ENCODE data around the gene RBMXL3.
"Not testable (repeated sequence)": the region's sequence is repeated elsewhere in the genome, so short reads cannot be mapped to it uniquely, and the experiment has no call there.

Gene RBMXL3

GRCh38 chrX:115189110-115189509, at the start of gene RBMXL3:
RBMXL3 (plus strand) TSS chrX:115189410; CDS start chrX:115189442, 32 bp downstream.
- no peak for DNase-seq

DNA sequence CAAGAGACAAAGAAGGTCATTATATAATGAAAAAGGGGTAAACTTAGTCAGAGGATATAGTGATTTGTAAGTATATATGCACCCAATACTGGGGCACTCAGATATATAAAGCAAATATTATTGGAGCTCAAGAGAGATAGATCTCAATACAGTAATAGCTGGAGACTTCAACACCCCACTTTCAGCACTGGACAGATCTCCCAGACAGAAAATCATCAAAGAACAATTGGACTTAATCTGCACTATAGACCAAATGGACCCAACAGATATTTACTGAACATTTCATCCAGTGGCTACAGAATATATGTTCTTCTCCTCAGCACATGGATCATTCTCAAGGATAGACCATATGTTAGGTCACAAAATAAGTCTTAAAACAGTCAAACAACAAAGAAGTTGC, 47.2 kb upstream of the RBMXL3 start:
- DNase-seq, result no peak

GRCh38 chrX:115147220-115147619, 42.0 kb upstream of the RBMXL3 start:
- no peak for DNase-seq

GRCh38 chrX:115173181-115173580, 16.0 kb upstream of the RBMXL3 start:
- DNase-seq, result no peak

DNA sequence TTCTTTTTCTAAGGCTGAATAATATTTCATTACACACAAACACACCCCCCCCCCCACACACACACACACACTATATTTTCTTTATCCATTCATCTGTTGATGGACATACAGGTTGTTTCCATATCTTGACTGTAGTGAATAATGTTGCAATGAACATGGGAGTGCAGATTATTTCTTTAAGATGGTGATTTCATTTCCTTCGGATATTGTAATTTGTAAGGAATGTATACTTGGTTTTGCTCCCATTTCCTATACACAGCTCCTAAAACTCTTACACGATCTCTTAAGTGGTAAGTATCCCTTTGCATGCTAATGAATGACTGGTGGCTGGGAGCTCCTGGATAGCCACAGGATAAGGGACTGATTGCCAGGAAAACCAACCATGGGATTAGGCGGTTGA, 14.7 kb upstream of the RBMXL3 start:
- DNase-seq, result no peak

DNA sequence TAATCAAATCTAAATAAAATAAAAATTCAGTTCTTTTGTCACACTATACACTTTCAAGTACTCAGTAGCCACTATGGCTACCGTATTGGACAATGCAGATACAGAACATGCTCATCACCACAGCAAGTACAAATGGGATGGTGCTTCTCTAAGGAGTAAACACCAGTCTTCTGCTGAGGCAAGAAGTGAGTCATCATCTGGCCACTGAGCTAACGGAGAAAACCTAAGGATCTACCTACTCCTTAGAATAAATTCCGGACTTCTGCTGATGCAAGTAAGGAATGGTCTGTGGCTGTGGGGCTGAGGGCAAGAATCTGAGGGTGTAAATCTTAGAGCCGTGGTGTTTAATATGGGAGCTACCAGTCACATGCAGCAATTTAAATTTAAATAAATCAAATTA, 11.3 kb upstream of the RBMXL3 start:
- no peak for DNase-seq

GRCh38 chrX:115178473-115178872, 10.7 kb upstream of the RBMXL3 start:
- DNase-seq, result no peak

DNA sequence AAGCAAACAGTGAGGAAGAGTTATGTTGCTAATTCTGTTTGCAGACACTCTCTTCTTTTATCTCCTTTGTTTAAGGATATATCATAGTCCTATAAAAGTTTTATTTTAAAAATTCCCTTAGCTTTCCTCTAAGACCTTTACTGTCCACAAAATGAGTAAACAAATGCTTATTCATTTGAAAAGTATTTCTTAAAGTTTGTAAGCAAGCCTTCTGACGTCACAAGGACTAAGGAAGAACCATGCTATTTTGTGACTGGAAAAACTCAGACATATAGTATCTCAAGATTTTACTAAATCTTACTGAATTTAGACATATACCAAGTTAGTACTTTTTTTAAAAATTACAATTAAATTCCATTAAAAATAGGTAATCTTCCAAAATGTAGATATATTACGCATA, 5.2 kb upstream of the RBMXL3 start:
- no peak for DNase-seq

GRCh38 chrX:115189646-115190635, 731 bp downstream of the RBMXL3 start:
- no peak for DNase-seq

- DNase-seq, result no peak
Measured at GRCh38 chrX:115190636-115191489, 1.7 kb downstream of the RBMXL3 start.

DNA sequence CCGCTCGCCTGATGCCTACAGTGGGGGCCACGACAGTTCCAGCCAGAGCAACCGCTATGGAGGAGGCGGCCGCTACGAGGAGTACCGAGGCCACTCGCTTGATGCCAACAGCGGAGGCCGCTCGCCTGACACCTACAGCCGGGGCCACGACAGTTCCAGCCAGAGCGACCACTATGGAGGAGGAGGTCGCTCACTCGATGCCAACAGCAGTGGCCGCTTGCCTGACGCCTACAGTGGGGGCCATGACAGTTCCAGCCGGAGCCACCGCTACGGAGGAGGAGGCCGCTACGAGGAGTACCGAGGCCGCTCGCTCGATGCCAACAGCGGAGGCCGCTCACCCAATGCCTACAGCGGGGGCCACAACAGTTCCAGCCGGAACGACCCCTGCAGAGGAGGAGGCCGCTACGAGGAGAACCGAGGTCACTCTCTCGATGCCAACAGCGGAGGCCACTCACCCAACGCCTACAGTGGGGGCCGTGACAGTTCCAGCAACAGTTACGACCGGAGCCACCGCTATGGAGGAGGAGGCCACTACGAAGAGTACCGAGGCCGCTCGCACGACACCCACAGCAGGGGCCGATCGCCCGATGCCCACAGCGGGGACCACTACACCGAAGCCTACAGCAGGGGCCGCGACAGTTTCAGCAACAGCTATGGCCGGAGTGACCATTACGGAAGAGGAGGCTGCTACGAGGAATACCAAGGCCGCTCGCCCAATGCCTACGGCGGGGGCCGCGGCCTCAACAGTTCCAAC, 2.5 kb downstream of the RBMXL3 start:
- DNase-seq, result no peak

- no peak for DNase-seq
Measured at GRCh38 chrX:115192244-115192700, 3.1 kb downstream of the RBMXL3 start.

DNA sequence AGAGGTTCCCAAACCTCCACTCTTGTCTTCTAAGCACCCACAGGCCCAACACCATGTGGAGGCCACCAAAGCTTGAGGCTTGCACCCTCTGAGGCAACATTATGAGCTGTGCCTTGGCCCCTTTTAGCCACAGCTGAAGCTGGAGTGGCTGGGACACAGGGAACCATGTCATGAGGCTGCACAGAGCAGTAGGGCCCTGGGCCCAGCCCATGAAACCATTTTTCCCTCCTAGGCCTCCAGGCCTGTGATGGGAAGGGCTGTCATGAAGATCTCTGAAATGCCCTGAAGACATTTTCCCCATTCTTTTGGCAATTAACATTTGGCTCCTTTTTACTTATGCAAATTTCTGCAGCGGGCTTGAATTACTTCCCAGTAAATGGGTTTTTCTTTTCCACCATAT, 14.8 kb downstream of the RBMXL3 start:
- no peak for DNase-seq

GRCh38 chrX:115209547-115209946, 20.3 kb downstream of the RBMXL3 start:
- DNase-seq, result not testable (repeated sequence)

- no peak for DNase-seq
Measured at GRCh38 chrX:115214151-115214550, 24.9 kb downstream of the RBMXL3 start.

DNA sequence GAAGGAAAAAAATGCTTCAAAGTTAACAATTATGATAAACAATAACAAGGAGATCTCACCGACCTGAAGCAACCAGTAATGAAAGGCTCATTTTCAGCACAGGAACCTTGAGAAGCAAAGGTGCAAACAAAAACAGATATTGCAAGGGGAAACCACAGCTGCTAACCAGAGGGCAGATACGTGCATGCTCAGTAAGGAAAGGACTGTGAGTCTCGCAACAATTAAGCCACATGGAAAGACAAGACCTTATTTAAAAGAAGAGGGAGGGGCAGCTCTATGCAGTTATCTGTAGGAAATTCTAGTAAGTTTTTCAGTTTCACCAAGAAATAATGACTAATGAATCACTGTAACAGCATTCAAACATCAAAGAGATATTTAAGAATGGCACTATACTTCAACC, 25.4 kb downstream of the RBMXL3 start:
- no peak for DNase-seq

DNA sequence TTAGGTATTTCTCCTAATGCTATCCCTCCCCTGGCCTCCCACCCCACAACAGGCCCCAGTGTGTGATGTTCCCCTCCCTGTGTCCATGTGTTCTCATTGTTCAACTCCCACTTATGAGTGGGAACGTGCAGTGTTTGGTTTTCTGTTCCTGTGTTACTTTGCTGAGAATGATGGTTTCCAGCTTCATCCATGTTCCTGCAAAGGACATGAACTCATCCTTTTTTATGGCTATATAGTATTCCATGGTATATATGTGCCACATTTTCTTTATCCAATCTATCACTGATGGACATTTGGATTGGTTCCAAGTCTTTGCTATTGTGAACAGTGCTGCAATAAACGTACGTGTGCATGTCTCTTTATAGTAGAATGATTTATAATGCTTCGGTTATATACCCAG, 28.1 kb downstream of the RBMXL3 start:
- not testable (repeated sequence) for DNase-seq

GRCh38 chrX:115226929-115227328, 37.7 kb downstream of the RBMXL3 start:
- DNase-seq, result no peak

- no peak for DNase-seq
Measured at GRCh38 chrX:115229337-115230003, 40.3 kb downstream of the RBMXL3 start.

DNA sequence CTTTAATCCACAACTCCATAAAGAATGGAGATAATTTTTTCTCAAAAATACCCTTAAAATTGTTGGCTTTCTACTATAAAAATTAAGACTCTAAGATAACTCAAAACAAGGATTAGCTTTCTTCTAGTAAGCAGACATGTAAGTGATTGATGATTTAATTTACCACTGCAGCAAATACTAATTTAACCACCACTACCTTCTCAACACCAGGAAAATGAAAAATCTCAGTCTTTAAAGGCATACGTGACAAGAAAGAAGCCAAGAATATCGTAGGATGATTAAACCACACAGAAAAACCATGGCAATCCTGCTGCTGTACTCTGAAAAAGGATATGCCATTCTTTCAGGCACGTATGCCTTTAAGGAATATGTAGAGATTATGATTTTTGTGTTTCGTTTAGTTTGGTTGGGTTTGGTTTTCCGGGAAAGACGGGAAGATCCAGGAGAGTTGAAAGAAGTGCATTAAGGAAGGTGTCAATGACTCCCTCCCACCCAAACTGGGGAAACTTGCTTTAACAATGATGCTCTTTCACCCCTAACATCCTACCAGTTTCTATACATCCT, 43.8 kb downstream of the RBMXL3 start:
- DNase-seq, result no peak

GRCh38 chrX:115233497-115234455, 44.6 kb downstream of the RBMXL3 start, which contains the start of gene LRCH2:
LRCH2 (minus strand) TSS chrX:115234096; CDS start chrX:115234041, 55 bp downstream.
- no peak for DNase-seq

All from cortex of kidney (tissue), 1 donor.